H1 (cell line): ENCODE data around the gene TCERG1L. TPM values are rescaled to one million over a fixed set of nuclear protein-coding genes. Genes with fewer than 3 reads are reported as not detected.

Experiments
- CTCF ChIA-PET: fragments of 300-600 bp; sonication (Branson Sonifier 250); formaldehyde crosslinking; loops from one replicate; lab custom pipeline; 2021; ENCODE audit not compliant: partially characterized antibody; lab: Charles Lee
- POLR2A ChIA-PET: fragments of 300-600 bp; sonication (Branson Sonifier 250); formaldehyde crosslinking; loops from one replicate; lab custom pipeline; 2021; ENCODE audit warnings: inconsistent platforms; ENCODE audit not compliant: partially characterized antibody; lab: Charles Lee
- DNase-seq, 2 experiments: peaks; one replicate each; pipeline versions ENCODE4 v3.0.0 to v3.0.0-alpha.2; 2010 to 2022; ENCODE audit warnings: low spot score in 2 of 2, low read depth in 1 of 2, mixed read lengths in 1 of 2
- FAIRE-seq: peaks from 2 replicates; lab custom pipeline; 2011; peaks lifted over from hg19 to GRCh38; lab: Jason Lieb, UNC
- H2AFZ ChIP-seq: 2 replicates; pipeline ENCODE4 v1.8.1; 2012; ENCODE audit warnings: low read length, inconsistent platforms
- H2AK5ac ChIP-seq: 2 replicates; pipeline ENCODE4 v1.6.1; 2013; ENCODE audit warnings: low read depth, low read length
- H2BK120ac ChIP-seq: replicated peaks from 2 replicates; pipeline ENCODE3; 2013; ENCODE audit warnings: low read depth, low read length, inconsistent platforms
- H2BK12ac ChIP-seq: 2 replicates; pipeline ENCODE4 v1.6.1; 2013; ENCODE audit warnings: low read depth, low read length
- H2BK15ac ChIP-seq: 2 replicates; pipeline ENCODE4 v1.6.1; 2013; ENCODE audit warnings: low read length
- H2BK20ac ChIP-seq: 2 replicates; pipeline ENCODE4 v1.6.1; 2013; ENCODE audit warnings: low read length
- H2BK5ac ChIP-seq: 2 replicates; pipeline ENCODE4 v1.6.1; 2013; ENCODE audit warnings: low read depth, low read length
- H3K14ac ChIP-seq: 2 replicates; pipeline ENCODE4 v1.6.1; 2013; ENCODE audit warnings: inconsistent platforms; ENCODE audit not compliant: insufficient read length
- H3K18ac ChIP-seq: 2 replicates; pipeline ENCODE4 v1.6.1; 2013; ENCODE audit warnings: low read length; ENCODE audit errors: extremely low read depth
- H3K23ac ChIP-seq: 2 replicates; pipeline ENCODE4 v1.6.1; 2013; ENCODE audit warnings: inconsistent platforms; ENCODE audit not compliant: insufficient read length
- H3K23me2 ChIP-seq: 2 replicates; pipeline ENCODE4 v1.6.1; 2013; ENCODE audit warnings: low read depth, low read length
- H3K27ac ChIP-seq: 2 replicates; pipeline ENCODE4 v1.6.1; 2011; ENCODE audit warnings: low read depth, low read length, inconsistent platforms
- H3K27me3 ChIP-seq, 4 experiments: replicated peaks in 1 of 4; 1 replicate in 1 of 4; 2 replicates in 3 of 4; pipeline versions ENCODE4 v1.6.1 to v1.8.1; 2011 to 2013; ENCODE audit warnings: low read length in 3 of 4, mild to moderate bottlenecking in 3 of 4, inconsistent platforms in 2 of 4, mixed read lengths in 2 of 4, moderate library complexity in 1 of 4; ENCODE audit not compliant: control insufficient read depth in 3 of 4, insufficient read depth in 3 of 4; ENCODE audit errors: extremely low read depth in 1 of 4
- H3K36me3 ChIP-seq, 4 experiments: 2 replicates each; pipeline versions ENCODE4 v1.6.1 to v1.8.1; 2011 to 2013; ENCODE audit warnings: mild to moderate bottlenecking in 4 of 4, low read length in 3 of 4, moderate library complexity in 2 of 4, control low read depth in 1 of 4, inconsistent platforms in 1 of 4; ENCODE audit not compliant: insufficient read depth in 4 of 4, control insufficient read depth in 2 of 4
- H3K4ac ChIP-seq: replicated peaks from 2 replicates; pipeline ENCODE3; 2013; ENCODE audit warnings: low read length, low read depth, mixed read lengths, inconsistent platforms; ENCODE audit not compliant: insufficient read length
- H3K4me1 ChIP-seq, 4 experiments: replicated peaks in 1 of 4; 1 replicate in 1 of 4; 2 replicates in 3 of 4; pipeline versions ENCODE4 v1.6.1 to v1.8.1; 2011 to 2013; ENCODE audit warnings: low read length in 3 of 4, inconsistent platforms in 2 of 4, mixed read lengths in 1 of 4; ENCODE audit not compliant: insufficient read depth in 4 of 4, control insufficient read depth in 3 of 4
- H3K4me2 ChIP-seq, 2 experiments: 2 replicates each; pipeline versions ENCODE4 v1.6.1 to v1.8.1; 2011 to 2013; ENCODE audit warnings: low read depth in 2 of 2, low read length in 2 of 2, control low read depth in 1 of 2, inconsistent platforms in 1 of 2, mild to moderate bottlenecking in 1 of 2; ENCODE audit not compliant: insufficient read depth in 1 of 2
- H3K4me3 ChIP-seq, 4 experiments: fragments of 200-600, 300-600 bp in 1 of 4; sonication (generic), shearing (Covaris generic), sonication (Bioruptor Twin) in 1 of 4; 2 replicates each; pipeline versions ENCODE4 v1.5.1 to v1.8.1; 2011 to 2016; ENCODE audit warnings: low read length in 4 of 4, low read depth in 3 of 4, control low read depth in 2 of 4, inconsistent platforms in 2 of 4, mild to moderate bottlenecking in 2 of 4, mixed read lengths in 1 of 4, moderate library complexity in 1 of 4; ENCODE audit not compliant: insufficient read depth in 2 of 4; ENCODE audit errors: extremely low read depth in 1 of 4
- H3K56ac ChIP-seq: replicated peaks from 2 replicates; pipeline ENCODE3; 2013; ENCODE audit warnings: low read depth, mild to moderate bottlenecking, mixed read lengths, low read length, inconsistent platforms; ENCODE audit not compliant: insufficient read length
- H3K79me1 ChIP-seq: 2 replicates; pipeline ENCODE4 v1.6.1; 2013; ENCODE audit warnings: low read depth, low read length, control low read depth
- H3K79me2 ChIP-seq, 2 experiments: 2 replicates each; pipeline versions ENCODE4 v1.6.1 to v1.8.1; 2012 to 2013; ENCODE audit warnings: low read length in 2 of 2, mild to moderate bottlenecking in 2 of 2, inconsistent platforms in 1 of 2; ENCODE audit not compliant: insufficient read depth in 2 of 2, control insufficient read depth in 1 of 2
- H3K9ac ChIP-seq, 4 experiments: replicated peaks in 1 of 4; 1 replicate in 1 of 4; 2 replicates in 3 of 4; pipeline versions ENCODE4 v1.6.1 to v1.8.1; 2011 to 2013; ENCODE audit warnings: low read depth in 3 of 4, low read length in 3 of 4, control low read depth in 2 of 4, mild to moderate bottlenecking in 2 of 4, moderate library complexity in 2 of 4, inconsistent platforms in 1 of 4; ENCODE audit errors: extremely low read depth in 1 of 4
- H3K9me3 ChIP-seq, 2 experiments: 2 replicates each; pipeline versions ENCODE4 v1.6.1 to v1.8.1; 2012 to 2013; ENCODE audit warnings: mild to moderate bottlenecking in 2 of 2, moderate library complexity in 2 of 2, control low read depth in 1 of 2, inconsistent platforms in 1 of 2, low read depth in 1 of 2, low read length in 1 of 2, mixed read lengths in 1 of 2; ENCODE audit not compliant: insufficient read depth in 2 of 2
- H4K20me1 ChIP-seq, 2 experiments: replicated peaks in 1 of 2; 2 replicates each; pipeline versions ENCODE3 to v1.8.1; 2011 to 2013; ENCODE audit warnings: inconsistent platforms in 2 of 2, low read length in 2 of 2, mild to moderate bottlenecking in 1 of 2; ENCODE audit not compliant: insufficient read depth in 2 of 2, control insufficient read depth in 1 of 2
- H4K5ac ChIP-seq: 2 replicates; pipeline ENCODE4 v1.6.1; 2013; ENCODE audit warnings: low read length, low read depth, mixed read lengths, inconsistent platforms; ENCODE audit not compliant: insufficient read length
- H4K8ac ChIP-seq: 2 replicates; pipeline ENCODE4 v1.8.0; 2013; ENCODE audit warnings: mild to moderate bottlenecking, moderate library complexity, low read length, inconsistent platforms; ENCODE audit not compliant: insufficient read depth; ENCODE audit errors: extremely low read depth
- H4K91ac ChIP-seq: replicated peaks from 2 replicates; pipeline ENCODE3; 2013; ENCODE audit warnings: low read length, mixed read lengths, inconsistent platforms; ENCODE audit not compliant: insufficient read length
- ASH2L ChIP-seq: fragments of 200-600, 300-600 bp; sonication (generic); IDR thresholded peaks from one replicate; pipeline ENCODE4 v1.7.1; 2017; ENCODE audit warnings: low read length
- BRCA1 ChIP-seq: IDR thresholded peaks from 2 replicates; pipeline ENCODE4 v1.6.1; 2012; ENCODE audit warnings: low read depth, low read length, improper control_type of control experiment
- CBX8 ChIP-seq: fragments of 300-800, 300-1000 bp; sonication (generic); IDR thresholded peaks from 2 replicates; pipeline ENCODE4 v1.7.1; 2016; ENCODE audit warnings: low read depth, low read length, borderline replicate concordance
- EGR1 ChIP-seq: IDR thresholded peaks from 2 replicates; pipeline ENCODE4 v1.6.1; 2011; ENCODE audit warnings: low read depth, low read length, borderline replicate concordance
- GABPA ChIP-seq: IDR thresholded peaks from 2 replicates; pipeline ENCODE4 v1.6.1; 2011; ENCODE audit warnings: mild to moderate bottlenecking, low read length, moderate library complexity, borderline replicate concordance; ENCODE audit not compliant: insufficient read depth
- GTF2F1 ChIP-seq: IDR thresholded peaks from 2 replicates; pipeline ENCODE4 v1.6.1; 2012; ENCODE audit warnings: low read depth, low read length, improper control_type of control experiment, borderline replicate concordance
- NANOG ChIP-seq: IDR thresholded peaks from 2 replicates; pipeline ENCODE4 v1.6.1; 2011; ENCODE audit warnings: low read length, low read depth, mild to moderate bottlenecking, inconsistent platforms; ENCODE audit not compliant: insufficient read depth, poor library complexity, severe bottlenecking
- POLR2A ChIP-seq, 2 experiments: IDR thresholded peaks; 1 replicate in 1 of 2; 2 replicates in 1 of 2; pipeline ENCODE4 v1.6.1; 2011; ENCODE audit warnings: low read depth in 2 of 2, low read length in 2 of 2, mild to moderate bottlenecking in 2 of 2; ENCODE audit errors: control extremely low read depth in 1 of 2
- RAD21 ChIP-seq, 2 experiments: IDR thresholded peaks in 1 of 2; conservative IDR thresholded peaks in 1 of 2; 2 replicates each; pipeline ENCODE4 v1.6.1; 2011; ENCODE audit warnings: low read depth in 2 of 2, low read length in 2 of 2, improper control_type of control experiment in 1 of 2, inconsistent platforms in 1 of 2, mild to moderate bottlenecking in 1 of 2, moderate library complexity in 1 of 2
- SIX5 ChIP-seq: IDR thresholded peaks from 2 replicates; pipeline ENCODE4 v1.6.1; 2011; ENCODE audit warnings: mild to moderate bottlenecking, low read depth, low read length
- SP2 ChIP-seq: IDR thresholded peaks from 2 replicates; pipeline ENCODE4 v1.6.1; 2012; ENCODE audit warnings: mild to moderate bottlenecking, low read length, inconsistent platforms
- SUZ12 ChIP-seq: fragments of 200-600 bp; sonication (generic); IDR thresholded peaks from 2 replicates; pipeline ENCODE4 v1.6.1; 2012; ENCODE audit warnings: mild to moderate bottlenecking, inconsistent platforms, low read length, moderate library complexity, mixed read lengths
- TCF12 ChIP-seq: IDR thresholded peaks from 2 replicates; pipeline ENCODE4 v1.6.1; 2011; ENCODE audit warnings: low read depth, mild to moderate bottlenecking, low read length
- YY1 ChIP-seq: IDR thresholded peaks from 2 replicates; pipeline ENCODE4 v1.6.1; 2011; ENCODE audit warnings: low read depth, mild to moderate bottlenecking, low read length
- ZNF274 ChIP-seq: IDR thresholded peaks from 2 replicates; pipeline ENCODE4 v1.7.0; 2012; ENCODE audit warnings: low read length, borderline replicate concordance; ENCODE audit errors: extremely low read depth
- WGBS, 2 experiments: shearing (Covaris generic) in 1 of 2; methylation state at CpG; one replicate each; pipeline versions ENCODE4 v1.1.6 to v1.1.7; 2013 to 2015; ENCODE audit warnings: low lambda C conversion rate in 2 of 2, mixed read lengths in 2 of 2, inconsistent platforms in 1 of 2, low coverage in 1 of 2, missing lambda C conversion rate in 1 of 2; ENCODE audit not compliant: insufficient replicate concordance in 2 of 2, insufficient coverage in 1 of 2, insufficient read length in 1 of 2; ENCODE audit errors: extremely low coverage in 1 of 2, missing lambda C conversion rate in 1 of 2; 5-methylcytosine and 5-hydroxymethylcytosine counted together
- polyA plus RNA-seq, 7 experiments: library from polyadenylated mRNA; depleted of rRNA in 3 of 7; stranded (reverse) in 5 of 7; unstranded in 2 of 7; fragments of >200 nt in 5 of 7; fragments of 200-250 nt in 2 of 7; gene quantifications; 1 replicate in 5 of 7; 2 replicates in 1 of 7; 4 replicates in 1 of 7; pipeline versions ENCODE4 v1.2.1 to v1.2.3, GENCODE V29; 2011 to 2013; ENCODE audit warnings: missing spikeins in 2 of 7, mixed read lengths in 2 of 7
- total RNA-seq: library from RNA; stranded (reverse); fragmentation: NEBNext Ultra II Directional; extraction: Animal tissue kit (Norgen Biotek cat#: 25700); gene quantifications from 2 replicates; pipeline ENCODE4 v1.2.1, GENCODE V29; 2021

Gene TCERG1L
- total and polyA plus RNA-seq, 2 of the 8 experiments (the other 6 are each of a cell fraction or from before 2014, with no cell fraction given): 3.9 to 6.9 TPM

DNA sequence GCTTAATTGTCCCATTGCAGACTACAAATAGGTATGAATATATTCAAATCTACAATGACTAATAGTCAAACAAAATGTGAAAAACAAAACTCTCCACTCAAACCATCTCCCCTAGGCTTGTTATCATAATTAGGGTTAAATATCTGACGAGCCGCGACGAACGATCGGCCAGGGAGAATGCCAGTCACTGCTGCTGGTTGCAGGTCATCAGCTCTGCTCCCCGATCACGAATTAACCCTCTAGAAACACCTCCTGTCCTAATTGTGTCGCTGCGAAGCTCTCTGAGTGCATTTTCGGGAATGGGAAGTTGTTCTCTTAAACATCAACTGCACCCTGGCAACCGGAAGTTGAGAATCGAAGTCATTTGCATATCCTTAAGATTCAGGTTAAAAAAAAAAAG is 167.3 kb downstream of the TCERG1L start:
- no peaks in the 10 kb centered on the region for H4K20me1 ChIP-seq
- POLR2A ChIA-PET: no interaction called here
- H3K23me2 ChIP-seq: no peaks in the 10 kb centered on the region; the same call in 1 of the 2 replicates
- no peak overlapping the region for H3K27ac ChIP-seq
- no peak for DNase-seq
- H3K4me2 ChIP-seq: no peak overlapping the region
- H3K56ac ChIP-seq: no peak overlapping the region
- no peak overlapping the region for H2AK5ac ChIP-seq
- peaks cover 0 to 7% of the 10 kb centered on the region in 2 experiments; a peak in 1 of 4 replicates for H3K9me3 ChIP-seq
- no peak overlapping the region for H4K8ac ChIP-seq
- no peaks in the 10 kb centered on the region; a peak in 1 of 7 replicates for H3K27me3 ChIP-seq
- H2BK120ac ChIP-seq: no peak overlapping the region
- no peak overlapping the region for H2BK12ac ChIP-seq
- no peak overlapping the region for H3K4me3 ChIP-seq
- no peaks in the 10 kb centered on the region for H3K36me3 ChIP-seq
- no peaks in the 10 kb centered on the region for H3K79me2 ChIP-seq
- H4K5ac ChIP-seq: no peak overlapping the region
- no peak overlapping the region for H2AFZ ChIP-seq
- H3K4me1 ChIP-seq: peaks cover 0 to 3% (median 1%) of the 10 kb centered on the region in 4 experiments; a peak in 5 of 7 replicates
- no peak overlapping the region for H4K91ac ChIP-seq
- FAIRE-seq: no peak
- 93% methylated on average over 13 of the region's 13 CpGs; no CpG with 5 or more reads in 1 of the 2 experiments for WGBS, 2 experiments
- no peak overlapping the region for H3K4ac ChIP-seq
- CTCF ChIA-PET: interaction anchor here (1.1 to 1.4 kb wide), 2 partner anchors 56 to 137 kb away, joined by 3 read pairs; no protein-coding TSS in a partner anchor
- H2BK20ac ChIP-seq: no peak overlapping the region
- H3K23ac ChIP-seq: no peak overlapping the region
- H2BK5ac ChIP-seq: no peak overlapping the region
- H3K79me1 ChIP-seq: no peaks in the 10 kb centered on the region
- no peak overlapping the region for H2BK15ac ChIP-seq
- no peak overlapping the region for H3K18ac ChIP-seq
- H3K9ac ChIP-seq: no peak overlapping the region
- H3K14ac ChIP-seq: no peak overlapping the region
- no peak for TF ChIP-seq SIX5
- no peak for TF ChIP-seq NANOG
- no peak for TF ChIP-seq TCF12
- no peak for TF ChIP-seq ZNF274
- no peak for TF ChIP-seq BRCA1
- no peak for TF ChIP-seq YY1
- no peak for TF ChIP-seq CBX8
- TF ChIP-seq EGR1: no peak
- no peak for TF ChIP-seq GABPA
- TF ChIP-seq POLR2A (IDR thresholded peaks at IDR 0.05; ENCODE audit: control extremely low read depth in 1 of 2, low read depth in 2 of 2, low read length in 2 of 2): no peak
- TF ChIP-seq SP2: no peak
- no peak for TF ChIP-seq ASH2L
- TF ChIP-seq GTF2F1: no peak
- TF ChIP-seq RAD21 (IDR thresholded peaks at IDR 0.05 in 1 of 2, conservative IDR thresholded peaks at IDR 0.05 in 1 of 2; ENCODE audit: low read depth in 2 of 2, low read length in 2 of 2): no peak
- TF ChIP-seq SUZ12: no peak
